Measurements from ENCODE around the gene TRMT10C. TPM values are rescaled to one million over a fixed set of nuclear protein-coding genes. Genes with fewer than 3 reads are reported as not detected.

Gene TRMT10C
- total RNA-seq, 1 experiment from 2014 or later, result 32.5 TPM

DNA sequence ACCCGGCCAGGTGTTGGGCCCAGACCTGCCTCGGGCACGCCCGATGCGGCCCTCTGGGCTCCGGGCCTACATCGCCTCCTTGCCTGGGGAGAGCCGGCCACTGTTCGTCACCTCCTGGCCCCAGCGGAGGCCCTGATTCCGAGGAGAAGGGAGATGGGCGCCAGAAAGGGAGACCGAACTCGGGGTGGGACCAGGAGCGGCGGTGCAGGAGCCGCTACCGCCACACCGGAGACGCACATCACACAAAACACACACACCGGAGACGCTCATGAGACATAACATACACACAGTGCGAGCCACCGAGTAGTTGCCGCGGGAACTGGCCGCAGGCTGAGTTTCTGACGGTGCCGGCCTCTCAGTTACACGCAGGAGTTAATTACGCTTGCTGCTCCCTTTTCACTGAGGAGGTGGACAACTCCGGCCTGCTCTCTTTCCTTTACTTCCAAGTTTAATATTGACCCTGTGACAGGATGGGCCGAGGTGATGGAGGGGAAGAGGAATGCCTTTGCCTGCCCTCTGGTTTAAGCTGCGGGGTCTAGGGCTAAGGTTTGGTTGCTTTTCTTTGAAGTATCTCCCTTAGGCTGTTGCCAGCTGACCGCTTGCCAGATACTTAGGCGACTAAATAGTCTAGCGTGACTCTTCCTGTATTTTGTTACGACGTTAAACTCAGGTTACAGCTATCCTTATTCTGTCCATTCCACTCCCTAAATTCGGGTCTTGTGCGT lies 12.9 kb downstream of the TRMT10C start:
- POLR2A ChIA-PET, result interaction anchor here (0.5 to 6.6 kb wide), 29 partner anchors 10 to 872 kb away, joined by 3 to 143 read pairs (median 4); partner anchors contain the start of genes CEP97, RPL24, SENP7 and TRMT10C
- Mint-ChIP-seq H3K4me3 (ENCODE audit: unreplicated experiment) (peak overlapping the region; percentile 97), H3K27me3 (ENCODE audit: insufficient read depth, unreplicated experiment) (no peaks in the 10 kb centered on the region), H3K27ac (ENCODE audit: low read depth, unreplicated experiment) (peak overlapping the region; percentile 100), H3K4me1 (ENCODE audit: insufficient read depth, unreplicated experiment) (peaks cover 33% of the 10 kb centered on the region), H3K36me3 (ENCODE audit: insufficient read depth, unreplicated experiment) (peaks cover 49% of the 10 kb centered on the region), H3K9me3 (ENCODE audit: unreplicated experiment) (no peaks in the 10 kb centered on the region)
- DNase-seq (ENCODE audit: unreplicated experiment), result peak; percentile 70
- BruUV-seq (replicated peaks), result no TSS peak
- TF ChIP-seq, protein P1, sequence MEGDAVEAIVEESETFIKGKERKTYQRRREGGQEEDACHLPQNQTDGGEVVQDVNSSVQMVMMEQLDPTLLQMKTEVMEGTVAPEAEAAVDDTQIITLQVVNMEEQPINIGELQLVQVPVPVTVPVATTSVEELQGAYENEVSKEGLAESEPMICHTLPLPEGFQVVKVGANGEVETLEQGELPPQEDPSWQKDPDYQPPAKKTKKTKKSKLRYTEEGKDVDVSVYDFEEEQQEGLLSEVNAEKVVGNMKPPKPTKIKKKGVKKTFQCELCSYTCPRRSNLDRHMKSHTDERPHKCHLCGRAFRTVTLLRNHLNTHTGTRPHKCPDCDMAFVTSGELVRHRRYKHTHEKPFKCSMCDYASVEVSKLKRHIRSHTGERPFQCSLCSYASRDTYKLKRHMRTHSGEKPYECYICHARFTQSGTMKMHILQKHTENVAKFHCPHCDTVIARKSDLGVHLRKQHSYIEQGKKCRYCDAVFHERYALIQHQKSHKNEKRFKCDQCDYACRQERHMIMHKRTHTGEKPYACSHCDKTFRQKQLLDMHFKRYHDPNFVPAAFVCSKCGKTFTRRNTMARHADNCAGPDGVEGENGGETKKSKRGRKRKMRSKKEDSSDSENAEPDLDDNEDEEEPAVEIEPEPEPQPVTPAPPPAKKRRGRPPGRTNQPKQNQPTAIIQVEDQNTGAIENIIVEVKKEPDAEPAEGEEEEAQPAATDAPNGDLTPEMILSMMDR (IDR thresholded peaks at IDR 0.05; ENCODE audit: unreplicated experiment), result no peak
- CTCF ChIA-PET, result interaction anchor here (0.5 to 2.1 kb wide), 17 partner anchors 9 to 985 kb away, joined by 3 to 7 read pairs (median 3); partner anchors contain the start of gene ZBTB11
- intact Hi-C loops (cut with micrococcal nuclease), result loop anchor here (2.0 kb wide), 1 partner anchor 102 kb away; the partner anchor contains the start of gene ZBTB11

DNA sequence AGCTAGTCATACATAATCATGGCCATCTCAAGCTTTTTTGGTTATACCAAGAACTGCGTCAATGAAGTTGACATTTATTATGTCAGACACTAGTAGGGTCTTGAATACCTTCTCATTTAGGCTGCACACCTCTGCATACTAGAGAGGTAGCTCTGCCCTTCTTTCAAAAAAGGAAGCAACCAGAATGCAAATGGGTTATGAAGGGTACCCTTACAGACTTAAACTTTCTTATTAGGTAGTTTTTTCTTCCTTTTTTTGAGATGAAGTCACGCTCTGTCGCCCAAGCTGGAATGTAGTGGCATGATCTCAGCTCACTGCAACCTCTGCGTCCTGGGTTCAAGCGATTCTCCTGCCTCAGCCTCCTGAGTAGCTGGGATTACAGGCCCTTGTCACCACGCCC lies 15.6 kb downstream of the TRMT10C start:
- POLR2A ChIA-PET, result interaction anchor here (0.9 to 6.6 kb wide), 3 partner anchors 10 to 99 kb away, joined by 3 to 143 read pairs (median 5); partner anchors contain the start of genes TRMT10C and ZBTB11
- CTCF ChIA-PET, result interaction anchor here (0.6 to 0.8 kb wide), 2 partner anchors 15 to 191 kb away, joined by 3 read pairs; no protein-coding TSS in a partner anchor
- TF ChIP-seq, protein P1 (IDR thresholded peaks at IDR 0.05; ENCODE audit: unreplicated experiment), result no peak
- Mint-ChIP-seq H3K4me1 (ENCODE audit: insufficient read depth, unreplicated experiment) (peaks cover 27% of the 10 kb centered on the region), H3K27me3 (ENCODE audit: insufficient read depth, unreplicated experiment) (no peaks in the 10 kb centered on the region), H3K9me3 (ENCODE audit: unreplicated experiment) (no peaks in the 10 kb centered on the region), H3K27ac (ENCODE audit: low read depth, unreplicated experiment) (no peak overlapping the region), H3K36me3 (ENCODE audit: insufficient read depth, unreplicated experiment) (peaks cover 73% of the 10 kb centered on the region), H3K4me3 (ENCODE audit: unreplicated experiment) (no peak overlapping the region)
- DNase-seq (ENCODE audit: unreplicated experiment), result no peak
- BruUV-seq (replicated peaks), result no TSS peak
- intact Hi-C loops (cut with micrococcal nuclease), result no loop called here

DNA sequence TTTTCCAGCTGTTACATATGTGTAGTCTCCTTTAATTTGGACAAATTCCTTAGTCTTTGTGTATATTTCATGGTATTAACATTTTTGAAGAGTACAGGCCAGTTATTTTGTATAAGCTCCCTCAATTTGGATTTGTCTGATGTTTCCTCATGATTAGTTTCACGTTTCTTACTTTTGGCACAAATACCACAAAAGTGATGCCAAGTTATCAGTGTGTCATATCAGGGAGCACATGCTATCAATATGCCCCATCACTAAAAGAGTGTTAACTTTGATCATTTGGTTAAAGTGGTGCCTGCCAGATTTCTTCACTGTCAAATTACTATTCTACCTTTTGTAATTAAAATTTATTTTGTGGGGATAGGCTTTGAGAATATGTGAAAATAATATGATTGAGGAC lies 26.9 kb downstream of the TRMT10C start:
- H3K9me3 Mint-ChIP-seq (ENCODE audit: unreplicated experiment), result no peaks in the 10 kb centered on the region
- ChIA-PET CTCF (no interaction called here), POLR2A (interaction anchor here (1.3 to 2.2 kb wide), 2 partner anchors 8 to 15 kb away, joined by 5 to 8 read pairs; partner anchors contain the start of gene PCNP)
- peaks cover 86% of the 10 kb centered on the region for H3K36me3 Mint-ChIP-seq (ENCODE audit: insufficient read depth, unreplicated experiment)
- no TSS peak for BruUV-seq (replicated peaks)
- no peak overlapping the region for H3K27ac Mint-ChIP-seq (ENCODE audit: low read depth, unreplicated experiment)
- no peaks in the 10 kb centered on the region for H3K4me1 Mint-ChIP-seq (ENCODE audit: insufficient read depth, unreplicated experiment)
- no peak for DNase-seq (ENCODE audit: unreplicated experiment)
- H3K4me3 Mint-ChIP-seq (ENCODE audit: unreplicated experiment), result no peak overlapping the region
- intact Hi-C loops (cut with micrococcal nuclease), result no loop called here
- no peaks in the 10 kb centered on the region for H3K27me3 Mint-ChIP-seq (ENCODE audit: insufficient read depth, unreplicated experiment)
- TF ChIP-seq, protein P1 (IDR thresholded peaks at IDR 0.05; ENCODE audit: unreplicated experiment), result no peak

DNA sequence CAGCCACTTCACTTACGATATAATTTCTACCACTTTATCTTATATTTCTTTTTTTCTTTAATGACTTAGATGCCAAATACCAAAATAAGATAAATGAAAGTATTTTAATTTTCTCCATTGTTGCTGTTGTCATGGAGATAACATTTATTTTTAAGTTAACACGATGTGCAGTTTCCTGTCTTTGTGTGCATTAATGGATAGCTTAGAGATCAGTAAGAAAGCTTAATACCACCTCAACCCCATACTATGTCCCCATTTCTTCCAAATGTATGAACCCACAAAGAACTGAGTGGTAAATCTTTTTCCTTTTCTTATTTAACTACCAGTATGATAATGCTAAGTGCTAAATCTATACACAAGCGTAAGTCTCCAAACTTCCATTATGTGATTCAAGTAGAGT lies 29.4 kb downstream of the TRMT10C start:
- Mint-ChIP-seq H3K27me3 (ENCODE audit: insufficient read depth, unreplicated experiment) (no peaks in the 10 kb centered on the region), H3K36me3 (ENCODE audit: insufficient read depth, unreplicated experiment) (peaks cover 89% of the 10 kb centered on the region), H3K4me3 (ENCODE audit: unreplicated experiment) (no peak overlapping the region), H3K4me1 (ENCODE audit: insufficient read depth, unreplicated experiment) (no peaks in the 10 kb centered on the region), H3K9me3 (ENCODE audit: unreplicated experiment) (no peaks in the 10 kb centered on the region), H3K27ac (ENCODE audit: low read depth, unreplicated experiment) (no peak overlapping the region)
- ChIA-PET CTCF (interaction anchor here (0.6 to 1.0 kb wide), 2 partner anchors 18 to 106 kb away, joined by 3 read pairs; no protein-coding TSS in a partner anchor), POLR2A (interaction anchor here (0.5 to 0.9 kb wide), 2 partner anchors 16 to 316 kb away, joined by 3 to 5 read pairs; no protein-coding TSS in a partner anchor)
- TF ChIP-seq, protein P1 (IDR thresholded peaks at IDR 0.05; ENCODE audit: unreplicated experiment), result no peak
- BruUV-seq (replicated peaks), result no TSS peak
- intact Hi-C loops (cut with micrococcal nuclease), result no loop called here
- DNase-seq (ENCODE audit: unreplicated experiment), result no peak

Data from MCF 10A (cell line).